ENCODE measurements around the gene CACNB4.
"Not testable (repeated sequence)": the region's sequence is repeated elsewhere in the genome, so short reads cannot be mapped to it uniquely, and the experiment has no call there.

Gene CACNB4

GRCh38 chr2:151808258-151809072 is 290.4 kb downstream of the CACNB4 start:
- DNase-seq = no peak

GRCh38 chr2:151805961-151806360 is 292.9 kb downstream of the CACNB4 start:
- DNase-seq = no peak

- no peak for DNase-seq
Observed at GRCh38 chr2:151805343-151805742, 293.5 kb downstream of the CACNB4 start.

GRCh38 chr2:151803811-151804210 is 295.0 kb downstream of the CACNB4 start:
- DNase-seq = no peak

- DNase-seq = no peak
Observed at GRCh38 chr2:151802315-151802714, 296.5 kb downstream of the CACNB4 start.

- no peak for DNase-seq
Observed at GRCh38 chr2:151799886-151800292, 299.0 kb downstream of the CACNB4 start.

- DNase-seq = no peak
Observed at GRCh38 chr2:151796774-151797173, 302.1 kb downstream of the CACNB4 start.

GRCh38 chr2:151795646-151796240 is 303.1 kb downstream of the CACNB4 start:
- no peak for DNase-seq

GRCh38 chr2:151794422-151794821 is 304.4 kb downstream of the CACNB4 start:
- DNase-seq = not testable (repeated sequence)

GRCh38 chr2:151793123-151793522 is 305.7 kb downstream of the CACNB4 start:
- DNase-seq = no peak

GRCh38 chr2:151792589-151792988 is 306.3 kb downstream of the CACNB4 start:
- DNase-seq = no peak

- DNase-seq = no peak
Observed at GRCh38 chr2:151791545-151791944, 307.3 kb downstream of the CACNB4 start.

- DNase-seq = no peak
Observed at GRCh38 chr2:151790689-151791088, 308.2 kb downstream of the CACNB4 start.

GRCh38 chr2:151789055-151789834 is 309.6 kb downstream of the CACNB4 start:
- DNase-seq = no peak

- DNase-seq = no peak
Observed at GRCh38 chr2:151786483-151786882, 312.4 kb downstream of the CACNB4 start.

GRCh38 chr2:151786077-151786476 is 312.8 kb downstream of the CACNB4 start:
- DNase-seq = no peak

GRCh38 chr2:151783133-151783520 is 315.7 kb downstream of the CACNB4 start:
- DNase-seq = no peak

Data from NCI-H1105 (cell line).